ENCODE measurements around the gene CDKN2B-AS1.

Gene CDKN2B-AS1

GRCh38 chr9:22005702-22006606 is 11.4 kb downstream of the CDKN2B-AS1 start:
- DNase-seq (ENCODE audit: low spot score), result no peak

- DNase-seq (ENCODE audit: low spot score), result no peak
Measured at GRCh38 chr9:22008384-22008716, 13.8 kb downstream of the CDKN2B-AS1 start.

- peak; percentile 88 for DNase-seq (ENCODE audit: low spot score)
Measured at GRCh38 chr9:22008717-22009505, 14.3 kb downstream of the CDKN2B-AS1 start, which contains the start of gene CDKN2B. Gene CDKN2B, minus strand, starts transcription at chr9:22009305. Its CDS starts 352 bp downstream, at chr9:22008953.

- DNase-seq (ENCODE audit: low spot score), result no peak
Measured at GRCh38 chr9:22009506-22009867, 14.9 kb downstream of the CDKN2B-AS1 start.

GRCh38 chr9:22010866-22011625 is 16.5 kb downstream of the CDKN2B-AS1 start:
- no peak for DNase-seq (ENCODE audit: low spot score)

GRCh38 chr9:22022396-22022795 is 27.8 kb downstream of the CDKN2B-AS1 start:
- DNase-seq (ENCODE audit: low spot score), result no peak

GRCh38 chr9:22026696-22027095 is 32.1 kb downstream of the CDKN2B-AS1 start:
- DNase-seq (ENCODE audit: low spot score), result no peak

GRCh38 chr9:22028394-22028793 is 33.8 kb downstream of the CDKN2B-AS1 start:
- no peak for DNase-seq (ENCODE audit: low spot score)

GRCh38 chr9:22029231-22029630 is 34.6 kb downstream of the CDKN2B-AS1 start:
- DNase-seq (ENCODE audit: low spot score), result no peak

GRCh38 chr9:22030101-22030598 is 35.6 kb downstream of the CDKN2B-AS1 start:
- DNase-seq (ENCODE audit: low spot score), result no peak

- DNase-seq (ENCODE audit: low spot score), result no peak
Measured at GRCh38 chr9:22031655-22032411, 37.2 kb downstream of the CDKN2B-AS1 start.

GRCh38 chr9:22033012-22033630 is 38.5 kb downstream of the CDKN2B-AS1 start:
- no peak for DNase-seq (ENCODE audit: low spot score)

GRCh38 chr9:22035591-22036011 is 41.0 kb downstream of the CDKN2B-AS1 start:
- DNase-seq (ENCODE audit: low spot score), result no peak

- no peak for DNase-seq (ENCODE audit: low spot score)
Measured at GRCh38 chr9:22036866-22037626, 42.5 kb downstream of the CDKN2B-AS1 start.

- peak; percentile 6 for DNase-seq (ENCODE audit: low spot score)
Measured at GRCh38 chr9:22037954-22038690, 43.5 kb downstream of the CDKN2B-AS1 start.

GRCh38 chr9:22039258-22039657 is 44.7 kb downstream of the CDKN2B-AS1 start:
- DNase-seq (ENCODE audit: low spot score), result no peak

- DNase-seq (ENCODE audit: low spot score), result no peak
Measured at GRCh38 chr9:22040760-22041159, 46.2 kb downstream of the CDKN2B-AS1 start.

GRCh38 chr9:22041344-22041743 is 46.8 kb downstream of the CDKN2B-AS1 start:
- no peak for DNase-seq (ENCODE audit: low spot score)

GRCh38 chr9:22041775-22042174 is 47.2 kb downstream of the CDKN2B-AS1 start:
- no peak for DNase-seq (ENCODE audit: low spot score)

All from hematopoietic multipotent progenitor cell treated with erythropoietin and hydrocortisone succinate and interleukin-3 and kit ligand, for 15 days (in vitro differentiated cells).